ENCODE data around the gene FADS1.

DNA sequence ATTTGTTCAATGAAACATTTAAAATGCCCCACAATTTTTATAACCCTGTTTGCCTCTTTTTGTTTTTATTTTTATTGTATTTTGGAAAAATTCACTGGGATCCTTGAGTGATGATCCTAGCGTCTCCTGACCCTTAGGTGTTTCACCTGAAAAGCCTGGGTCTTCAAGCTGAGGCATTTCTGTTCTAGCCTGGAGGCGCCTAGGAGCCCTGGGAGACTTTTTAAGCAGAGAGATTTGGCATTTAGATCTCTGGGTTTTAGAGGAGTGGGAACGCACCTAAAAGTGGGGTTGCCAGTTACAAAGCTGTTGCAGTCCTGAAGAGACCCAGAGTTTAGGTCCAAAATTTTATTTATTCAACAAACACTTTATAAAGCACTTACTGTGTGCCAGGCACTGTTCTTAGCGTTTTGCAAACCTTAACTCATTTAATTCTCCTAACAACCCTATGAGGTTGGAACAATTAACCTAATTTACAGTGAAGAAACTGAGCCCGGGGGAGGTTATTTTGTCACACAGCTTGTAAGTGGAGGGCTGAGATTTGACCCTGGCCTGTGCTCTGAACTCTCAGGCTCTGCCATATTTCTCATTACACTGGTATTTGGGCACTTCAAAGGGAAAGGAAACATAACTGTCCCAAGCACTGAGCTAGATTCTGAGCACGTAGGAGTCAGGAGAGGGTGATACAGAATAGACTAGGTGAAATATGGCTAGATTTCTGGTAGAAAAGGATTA, 834 bp upstream of the FADS1 start:
- TF ChIP-seq, protein P1, sequence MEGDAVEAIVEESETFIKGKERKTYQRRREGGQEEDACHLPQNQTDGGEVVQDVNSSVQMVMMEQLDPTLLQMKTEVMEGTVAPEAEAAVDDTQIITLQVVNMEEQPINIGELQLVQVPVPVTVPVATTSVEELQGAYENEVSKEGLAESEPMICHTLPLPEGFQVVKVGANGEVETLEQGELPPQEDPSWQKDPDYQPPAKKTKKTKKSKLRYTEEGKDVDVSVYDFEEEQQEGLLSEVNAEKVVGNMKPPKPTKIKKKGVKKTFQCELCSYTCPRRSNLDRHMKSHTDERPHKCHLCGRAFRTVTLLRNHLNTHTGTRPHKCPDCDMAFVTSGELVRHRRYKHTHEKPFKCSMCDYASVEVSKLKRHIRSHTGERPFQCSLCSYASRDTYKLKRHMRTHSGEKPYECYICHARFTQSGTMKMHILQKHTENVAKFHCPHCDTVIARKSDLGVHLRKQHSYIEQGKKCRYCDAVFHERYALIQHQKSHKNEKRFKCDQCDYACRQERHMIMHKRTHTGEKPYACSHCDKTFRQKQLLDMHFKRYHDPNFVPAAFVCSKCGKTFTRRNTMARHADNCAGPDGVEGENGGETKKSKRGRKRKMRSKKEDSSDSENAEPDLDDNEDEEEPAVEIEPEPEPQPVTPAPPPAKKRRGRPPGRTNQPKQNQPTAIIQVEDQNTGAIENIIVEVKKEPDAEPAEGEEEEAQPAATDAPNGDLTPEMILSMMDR (IDR thresholded peaks at IDR 0.05), result no peak
- TF ChIP-seq POLR2A (IDR thresholded peaks at IDR 0.05), result no peak
